SK-N-SH (cell line): Measurements from ENCODE around the gene CALN1. TPM values are rescaled to one million over a fixed set of nuclear protein-coding genes. Genes with fewer than 3 reads are reported as not detected.
"Not testable (repeated sequence)": the region's sequence is repeated elsewhere in the genome, so short reads cannot be mapped to it uniquely, and the experiment has no call there.

Source experiments
- CTCF ChIA-PET: fragments of 300-600, 350-600 bp; formaldehyde crosslinking; extraction: SDS; loops from one replicate; lab custom pipeline; 2021; lab: Yijun Ruan, JAX
- POLR2A ChIA-PET: fragments of 350-600 bp; sonication (Branson Sonifier 250); formaldehyde crosslinking; extraction: SDS; loops from one replicate; lab custom pipeline; 2020; ENCODE audit warnings: antibody characterized with exemption, inconsistent platforms; lab: Yijun Ruan, JAX
- DNase-seq: peaks from one replicate; pipeline ENCODE4 v3.0.0; 2012
- H2AFZ ChIP-seq: fragments of 200-600 bp; sonication (generic); 2 replicates; pipeline ENCODE4 v1.8.1; 2016; ENCODE audit warnings: antibody characterized with exemption, mild to moderate bottlenecking, low read depth
- H3F3A ChIP-seq: fragments of 200-600 bp; sonication (generic); replicated peaks from 2 replicates; pipeline ENCODE3; 2016; ENCODE audit warnings: antibody characterized with exemption, mild to moderate bottlenecking; ENCODE audit not compliant: insufficient read depth
- H3K27ac ChIP-seq, 2 experiments: fragments of 200-500 bp in 1 of 2; fragments of 200-600 bp in 1 of 2; sonication (Bioruptor generic) in 1 of 2; sonication (generic), shearing (Covaris generic) in 1 of 2; 2 replicates each; pipeline versions ENCODE4 v1.5.1 to v1.6.1; 2014 to 2016; ENCODE audit warnings: low read depth in 2 of 2, inconsistent platforms in 1 of 2, low read length in 1 of 2, mild to moderate bottlenecking in 1 of 2, mixed read lengths in 1 of 2
- H3K27me3 ChIP-seq: fragments of 200-600 bp; sonication (generic), shearing (Covaris generic); 2 replicates; pipeline ENCODE4 v1.6.1; 2016; ENCODE audit warnings: mixed run types; ENCODE audit not compliant: insufficient read depth
- H3K36me3 ChIP-seq, 2 experiments: fragments of 200-500 bp in 1 of 2; fragments of 200-600 bp in 1 of 2; sonication (Bioruptor generic) in 1 of 2; sonication (generic) in 1 of 2; replicated peaks in 1 of 2; 2 replicates each; pipeline versions ENCODE3 to v1.5.1; 2014 to 2016; ENCODE audit warnings: low read length in 1 of 2, mild to moderate bottlenecking in 1 of 2; ENCODE audit not compliant: insufficient read depth in 2 of 2, control insufficient read depth in 1 of 2
- H3K4me1 ChIP-seq, 2 experiments: fragments of 200-500 bp in 1 of 2; fragments of 200-600 bp in 1 of 2; sonication (Bioruptor generic) in 1 of 2; sonication (generic), shearing (Covaris generic) in 1 of 2; 2 replicates each; pipeline versions ENCODE4 v1.5.1 to v1.6.1; 2014 to 2016; ENCODE audit warnings: low read depth in 1 of 2, low read length in 1 of 2, mixed run types in 1 of 2; ENCODE audit not compliant: insufficient read depth in 2 of 2, control insufficient read depth in 1 of 2
- H3K4me2 ChIP-seq: fragments of 200-600 bp; sonication (generic), shearing (Covaris generic); 2 replicates; pipeline ENCODE4 v1.6.1; 2017; ENCODE audit warnings: mixed run types
- H3K4me3 ChIP-seq, 2 experiments: fragments of 200-500 bp in 1 of 2; fragments of 200-600 bp in 1 of 2; sonication (Bioruptor generic) in 1 of 2; sonication (generic), shearing (Covaris generic) in 1 of 2; 2 replicates each; pipeline versions ENCODE4 v1.5.1 to v1.8.1; 2014 to 2016; ENCODE audit warnings: low read depth in 2 of 2, inconsistent platforms in 1 of 2, low read length in 1 of 2, mild to moderate bottlenecking in 1 of 2, mixed read lengths in 1 of 2, moderate library complexity in 1 of 2
- H3K79me2 ChIP-seq: fragments of 200-600 bp; sonication (generic); 2 replicates; pipeline ENCODE4 v1.8.1; 2017; ENCODE audit warnings: mild to moderate bottlenecking; ENCODE audit not compliant: insufficient read depth
- H3K9ac ChIP-seq: fragments of 200-600 bp; sonication (generic); 2 replicates; pipeline ENCODE4 v1.6.1; 2017; ENCODE audit warnings: mixed run types
- H3K9me2 ChIP-seq: fragments of 200-600 bp; sonication (generic); 2 replicates; pipeline ENCODE4 v1.6.1; 2017; ENCODE audit warnings: mixed run types
- H3K9me3 ChIP-seq: fragments of 200-600 bp; sonication (generic); 2 replicates; pipeline ENCODE4 v1.6.1; 2017; ENCODE audit warnings: mixed run types, mild to moderate bottlenecking, moderate library complexity
- H4K20me1 ChIP-seq: fragments of 200-600 bp; sonication (generic); 2 replicates; pipeline ENCODE4 v1.6.1; 2017; ENCODE audit warnings: mild to moderate bottlenecking, mixed run types; ENCODE audit not compliant: insufficient read depth
- CHD2 ChIP-seq: fragments of 150-350 bp; IDR thresholded peaks from 2 replicates; pipeline ENCODE4 v1.6.1; 2018; ENCODE audit warnings: low read length; ENCODE audit not compliant: partially characterized antibody
- CTCF ChIP-seq: fragments of 200-600 bp; sonication (generic); IDR thresholded peaks from 2 replicates; pipeline ENCODE4 v1.6.1; 2017; ENCODE audit warnings: antibody characterized with exemption, mild to moderate bottlenecking, moderate library complexity
- ELF1 ChIP-seq: IDR thresholded peaks from 2 replicates; pipeline ENCODE4 v1.4.0; 2012
- GATA2 ChIP-seq: sonication (generic); formaldehyde crosslinking; IDR thresholded peaks from 2 replicates; pipeline ENCODE4 v1.5.0; 2020; ENCODE audit warnings: mild to moderate bottlenecking, missing genetic modification reagents
- MEF2A ChIP-seq: IDR thresholded peaks from 2 replicates; pipeline ENCODE4 v1.4.0; 2012; ENCODE audit warnings: low read depth, borderline replicate concordance
- NFIC ChIP-seq: IDR thresholded peaks from 2 replicates; pipeline ENCODE4 v1.4.0; 2012; ENCODE audit warnings: borderline replicate concordance
- NRF1 ChIP-seq: IDR thresholded peaks from 2 replicates; pipeline ENCODE4 v1.6.1; 2012; ENCODE audit warnings: low read depth, mild to moderate bottlenecking, low read length
- PBX3 ChIP-seq: IDR thresholded peaks from 2 replicates; pipeline ENCODE4; 2012
- REST ChIP-seq: IDR thresholded peaks from 2 replicates; pipeline ENCODE4 v1.6.1; 2012; ENCODE audit warnings: mild to moderate bottlenecking, low read depth, low read length, moderate library complexity
- SIN3A ChIP-seq: IDR thresholded peaks from 2 replicates; pipeline ENCODE4 v1.6.1; 2012; ENCODE audit warnings: low read depth, mild to moderate bottlenecking, low read length, moderate library complexity, borderline replicate concordance
- SMC3 ChIP-seq: IDR thresholded peaks from 2 replicates; pipeline ENCODE4 v1.6.1; 2012; ENCODE audit warnings: low read depth, low read length, improper control_type of control experiment
- TCF12 ChIP-seq: IDR thresholded peaks from 2 replicates; pipeline ENCODE4 v1.4.0; 2012
- TEAD4 ChIP-seq: IDR thresholded peaks from 2 replicates; pipeline ENCODE4 v1.4.0; 2012; ENCODE audit warnings: mild to moderate bottlenecking, borderline replicate concordance; ENCODE audit not compliant: insufficient read depth
- USF1 ChIP-seq: IDR thresholded peaks from 2 replicates; pipeline ENCODE4 v1.4.0; 2012; ENCODE audit warnings: low read depth, borderline replicate concordance
- WGBS: methylation state at CpG from one replicate; pipeline ENCODE4 v1.1.6; 2017; ENCODE audit warnings: low lambda C conversion rate; 5-methylcytosine and 5-hydroxymethylcytosine counted together
- polyA plus RNA-seq, 3 experiments: library from polyadenylated mRNA; depleted of rRNA; stranded (reverse); fragments of >200 nt; gene quantifications; 2 replicates each; pipeline ENCODE4 v1.2.3, GENCODE V29; 2012

The CALN1 gene
- not detected in 2 replicates for polyA plus RNA-seq (2012; rRNA removed)
- not detected in 2 replicates for polyA plus RNA-seq (2012; cell fraction: cytosol; rRNA removed)
- not detected in 2 replicates for polyA plus RNA-seq (2012; cell fraction: nucleus; rRNA removed)

GRCh38 chr7:72412121-72412618 lies at the start of gene CALN1:
Gene CALN1, minus strand, starts transcription at chr7:72412338.
- DNase-seq, H4K20me1 ChIP-seq, POLR2A ChIA-PET, H3K4me1 ChIP-seq, H3K79me2 ChIP-seq, H2AFZ ChIP-seq, H3K9ac ChIP-seq, H3K36me3 ChIP-seq, H3K9me2 ChIP-seq, H3K9me3 ChIP-seq, H3K27ac ChIP-seq, H3K4me2 ChIP-seq, H3K27me3 ChIP-seq, H3F3A ChIP-seq, H3K4me3 ChIP-seq: not testable (repeated sequence)
- WGBS, result 58% methylated on average over 21 of the region's 21 CpGs
- CTCF ChIA-PET, result interaction anchor here (1.2 kb wide), 1 partner anchor 676 kb away, joined by 3 read pairs; no protein-coding TSS in a partner anchor

GRCh38 chr7:72453471-72453870 lies 41.3 kb upstream of the CALN1 start:
- Histone ChIP-seq H3K27ac (no peak overlapping the region), H4K20me1 (no peaks in the 10 kb centered on the region), H2AFZ (no peak overlapping the region), H3K4me1 (no peaks in the 10 kb centered on the region), H3K36me3 (no peaks in the 10 kb centered on the region), H3K4me2 (no peak overlapping the region), H3K79me2 (no peaks in the 10 kb centered on the region), H3K9me3 (no peaks in the 10 kb centered on the region), H3K4me3 (no peak overlapping the region), H3K9ac (no peak overlapping the region), H3K9me2 (no peaks in the 10 kb centered on the region), H3F3A (no peaks in the 10 kb centered on the region), H3K27me3 (peaks cover 9% of the 10 kb centered on the region; the same call in 1 of the 2 replicates)
- POLR2A ChIA-PET, result no interaction called here
- TF ChIP-seq CTCF, result no peak
- no peak for TF ChIP-seq SIN3A
- TF ChIP-seq TCF12, result no peak
- TF ChIP-seq ELF1, result no peak
- no peak for TF ChIP-seq SMC3
- no peak for TF ChIP-seq GATA2 (CRISPR knock-in tag)
- TF ChIP-seq CHD2, result no peak
- no peak for TF ChIP-seq NFIC
- no peak for TF ChIP-seq REST
- TF ChIP-seq PBX3, result no peak
- no peak for TF ChIP-seq MEF2A
- no peak for TF ChIP-seq NRF1
- no peak for TF ChIP-seq USF1
- TF ChIP-seq TEAD4, result no peak
- DNase-seq, result no peak
- CTCF ChIA-PET, result no interaction called here
- WGBS, result 41% methylated on average over 1 of the region's 1 CpG
